GM23338 (cell line): ENCODE measurements around the gene FAAP100. TPM values are rescaled to one million over a fixed set of nuclear protein-coding genes. Genes with fewer than 3 reads are reported as not detected.

Experiments used
- ATAC-seq: fragments of 200-7000 bp; cut with Tn5 transposase; 3 replicates; pipeline ENCODE4 v1.9.1; 2020
- DNase-seq: peaks from one replicate; pipeline ENCODE4 v3.0.0-alpha.2; 2015; ENCODE audit warnings: low spot score
- H2AFZ ChIP-seq: fragments of 200-600 bp; sonication (generic); 2 replicates; pipeline ENCODE4 v1.8.0; 2016; ENCODE audit warnings: antibody characterized with exemption, mild to moderate bottlenecking, moderate library complexity
- H3F3A ChIP-seq: fragments of 200-600 bp; sonication (generic); replicated peaks from 2 replicates; pipeline ENCODE4 v1.8.0; 2017; ENCODE audit warnings: antibody characterized with exemption, mixed run types, low read depth
- H3K27ac ChIP-seq: fragments of 200-600 bp; sonication (generic); 2 replicates; pipeline ENCODE4 v1.6.1; 2016; ENCODE audit warnings: low read depth
- H3K27me3 ChIP-seq: fragments of 200-600 bp; sonication (generic); 2 replicates; pipeline ENCODE4 v1.8.0; 2016; ENCODE audit warnings: mild to moderate bottlenecking, mixed run types, moderate library complexity; ENCODE audit not compliant: insufficient read depth
- H3K36me3 ChIP-seq: fragments of 200-600 bp; sonication (generic); 2 replicates; pipeline ENCODE4 v1.8.0; 2016; ENCODE audit warnings: mild to moderate bottlenecking; ENCODE audit not compliant: insufficient read depth
- H3K4me1 ChIP-seq: fragments of 200-600 bp; sonication (generic); 2 replicates; pipeline ENCODE4 v1.8.0; 2016; ENCODE audit warnings: mild to moderate bottlenecking, moderate library complexity; ENCODE audit not compliant: insufficient read depth
- H3K4me2 ChIP-seq: fragments of 200-600 bp; sonication (generic); 2 replicates; pipeline ENCODE4 v1.7.1; 2017; ENCODE audit warnings: mixed run types
- H3K4me3 ChIP-seq: fragments of 200-600 bp; sonication (generic); 2 replicates; pipeline ENCODE4 v1.6.1; 2016; ENCODE audit warnings: mixed run types
- H3K79me2 ChIP-seq: fragments of 200-600 bp; sonication (generic); replicated peaks from 2 replicates; pipeline ENCODE4 v1.8.0; 2017; ENCODE audit warnings: mild to moderate bottlenecking; ENCODE audit not compliant: insufficient read depth
- H3K9me2 ChIP-seq: fragments of 200-600 bp; sonication (generic); 2 replicates; pipeline ENCODE4 v1.8.0; 2017; ENCODE audit not compliant: insufficient read depth
- H4K20me1 ChIP-seq: fragments of 200-600 bp; sonication (generic); replicated peaks from 2 replicates; pipeline ENCODE4 v1.8.0; 2017; ENCODE audit warnings: mild to moderate bottlenecking; ENCODE audit not compliant: insufficient read depth
- H3K27ac Mint-ChIP-seq: 2 replicates; pipeline ENCODE4 v1.8.0; 2020; ENCODE audit warnings: inconsistent platforms, mild to moderate bottlenecking, moderate library complexity, mixed read lengths
- H3K27me3 Mint-ChIP-seq: 3 replicates; pipeline ENCODE4 v1.8.0; 2022; ENCODE audit warnings: low read depth, mild to moderate bottlenecking, moderate library complexity, mixed read lengths, inconsistent platforms; ENCODE audit not compliant: insufficient read depth, poor library complexity
- H3K36me3 Mint-ChIP-seq: 3 replicates; pipeline ENCODE4 v1.8.0; 2021; ENCODE audit warnings: low read depth, mild to moderate bottlenecking, inconsistent platforms, moderate library complexity, mixed read lengths
- H3K4me1 Mint-ChIP-seq: 3 replicates; pipeline ENCODE4 v1.8.0; 2020; ENCODE audit warnings: mild to moderate bottlenecking, inconsistent platforms, mixed read lengths
- H3K4me3 Mint-ChIP-seq: 3 replicates; pipeline ENCODE4 v1.8.0; 2021; ENCODE audit warnings: moderate library complexity, mild to moderate bottlenecking, inconsistent platforms, mixed read lengths
- H3K9me3 Mint-ChIP-seq: 3 replicates; pipeline ENCODE4 v1.8.0; 2020; ENCODE audit warnings: moderate library complexity, mild to moderate bottlenecking, inconsistent platforms, mixed read lengths
- ETS1 ChIP-seq: IDR thresholded peaks from 2 replicates; pipeline ENCODE4 v1.6.1; 2016; ENCODE audit warnings: antibody characterized with exemption
- JUNB ChIP-seq: IDR thresholded peaks from one replicate; pipeline ENCODE4 v1.6.1; 2016; ENCODE audit warnings: antibody characterized with exemption; ENCODE audit not compliant: unreplicated experiment
- ZNF114 ChIP-seq: fragments of 250-450 bp; sonication (Bioruptor Pico); IDR thresholded peaks from 2 replicates; pipeline ENCODE4 v1.5.0; 2020; ENCODE audit warnings: mild to moderate bottlenecking, moderate library complexity
- ZNF331 ChIP-seq: fragments of 250-450 bp; sonication (Bioruptor Pico); IDR thresholded peaks from 2 replicates; pipeline ENCODE4 v1.5.0; 2020; ENCODE audit warnings: low read depth, mild to moderate bottlenecking, moderate library complexity
- ZNF462 ChIP-seq: fragments of 250-450 bp; sonication (Bioruptor Pico); IDR thresholded peaks from 2 replicates; pipeline ENCODE4 v1.5.0; 2020; ENCODE audit warnings: mild to moderate bottlenecking, moderate library complexity
- polyA plus RNA-seq: library from polyadenylated mRNA; unstranded; fragments of >200 nt; fragmentation: Nextera tagmentation; extraction: Ambion mirVana; gene quantifications from 2 replicates; pipeline ENCODE4 v1.2.1, GENCODE V29; 2016
- total RNA-seq: library from RNA; depleted of rRNA; stranded (reverse); fragments of >200 nt; shearing (Covaris generic); gene quantifications from 2 replicates; pipeline ENCODE4 v1.2.3, GENCODE V29; 2014

The FAAP100 gene
- total and polyA plus RNA-seq, 2 experiments from 2014 or later, result 16.0 to 50.5 TPM

GRCh38 chr17:81568416-81568815, 16.3 kb upstream of the FAAP100 start:
- H3K9me3 Mint-ChIP-seq, result no peaks in the 10 kb centered on the region

More at GRCh38 chr17:81568416-81568815, 16.3 kb upstream of the FAAP100 start:
- DNase-seq (no peak), ATAC-seq (no peak)
- Mint-ChIP-seq H3K36me3 (peaks cover 85% of the 10 kb centered on the region), H3K27me3 (peaks cover 3% of the 10 kb centered on the region), H3K4me1 (no peaks in the 10 kb centered on the region), H3K4me3 (no peak overlapping the region), H3K27ac (peak overlapping the region; percentile 28; the same call in 1 of the 2 replicates)
- Histone ChIP-seq H3K36me3 (peaks cover 17% of the 10 kb centered on the region; the same call in 1 of the 2 replicates), H3K9me2 (no peaks in the 10 kb centered on the region), H3K27me3 (no peaks in the 10 kb centered on the region), H3K4me3 (no peak overlapping the region), H3F3A (0 out of 2 replicates have a peak, but pooled peaks cover 2% of the 10 kb centered on the region), H3K79me2 (no peaks in the 10 kb centered on the region), H3K4me1 (no peaks in the 10 kb centered on the region), H3K4me2 (no peak overlapping the region), H2AFZ (no peak overlapping the region), H3K27ac (no peak overlapping the region), H4K20me1 (peaks cover 6% of the 10 kb centered on the region)
- TF ChIP-seq ZNF114 (CRISPR knock-in tag) (no peak), ZNF462 (CRISPR knock-in tag) (no peak), JUNB (no peak), ZNF331 (CRISPR knock-in tag) (no peak), ETS1 (no peak)
